ENCODE measurements around the gene EPS15. TPM values are rescaled to one million over a fixed set of nuclear protein-coding genes. Genes with fewer than 3 reads are reported as not detected.

The EPS15 gene
- total and polyA plus RNA-seq, 8 donors = 45.6 to 79.0 (median 54.9) TPM

- Histone ChIP-seq H3K27me3 (no peaks in the 10 kb centered on the region), H3K36me3 (peaks cover 0 to 12% of the 10 kb centered on the region in 2 donors), H3K4me1 (peaks cover 0 to 16% of the 10 kb centered on the region in 2 donors), H3K27ac (no peak overlapping the region), H3K9me3 (no peaks in the 10 kb centered on the region), H3K4me3 (no peak overlapping the region)
- DNase-seq (no peak), ATAC-seq (no peak)
- no peak for TF ChIP-seq CTCF (IDR thresholded peaks at IDR 0.05)
- intact Hi-C loops (cut with DNase I) = no loop called here
Observed at GRCh38 chr1:51425955-51426354, 93.1 kb downstream of the EPS15 start.

GRCh38 chr1:51425273-51425672 is 93.8 kb downstream of the EPS15 start:
- no peak for TF ChIP-seq CTCF (IDR thresholded peaks at IDR 0.05)
- intact Hi-C loops (cut with DNase I) = no loop called here
- DNase-seq (no peak), ATAC-seq (no peak)
- Histone ChIP-seq H3K9me3 (no peaks in the 10 kb centered on the region), H3K36me3 (peaks cover 0 to 15% of the 10 kb centered on the region in 2 donors), H3K4me3 (no peak overlapping the region), H3K4me1 (peaks cover 0 to 12% of the 10 kb centered on the region in 2 donors), H3K27me3 (no peaks in the 10 kb centered on the region), H3K27ac (no peak overlapping the region)

GRCh38 chr1:51423073-51423821 is 95.8 kb downstream of the EPS15 start:
- intact Hi-C loops (cut with DNase I) = no loop called here
- H3K27me3 ChIP-seq = no peaks in the 10 kb centered on the region
- peaks cover 0 to 13% of the 10 kb centered on the region in 2 donors for H3K36me3 ChIP-seq
- H3K4me1 ChIP-seq = peaks cover 0 to 3% of the 10 kb centered on the region in 2 donors
- TF ChIP-seq CTCF (IDR thresholded peaks at IDR 0.05) = no peak
- peak in 1 of 4 donors; percentile 20 for DNase-seq
- no peaks in the 10 kb centered on the region for H3K9me3 ChIP-seq
- no peak for ATAC-seq
- H3K27ac ChIP-seq = no peak overlapping the region
- H3K4me3 ChIP-seq = no peak overlapping the region

GRCh38 chr1:51422367-51423072 is 96.5 kb downstream of the EPS15 start:
- no peak for ATAC-seq
- H3K36me3 ChIP-seq = peaks cover 0 to 9% of the 10 kb centered on the region in 2 donors
- intact Hi-C loops (cut with DNase I) = no loop called here
- H3K27me3 ChIP-seq = no peaks in the 10 kb centered on the region
- no peak for TF ChIP-seq CTCF (IDR thresholded peaks at IDR 0.05)
- DNase-seq = no peak
- no peak overlapping the region for H3K4me3 ChIP-seq
- peaks cover 0 to 3% of the 10 kb centered on the region in 2 donors for H3K4me1 ChIP-seq
- H3K9me3 ChIP-seq = no peaks in the 10 kb centered on the region
- peak overlapping the region in 1 of 2 donors; percentile 6 for H3K27ac ChIP-seq

- ATAC-seq (peak; percentile 65), DNase-seq (peak in 2 of 4 donors; percentile 73 to 80)
- no peak for TF ChIP-seq CTCF (IDR thresholded peaks at IDR 0.05)
- H3K27ac ChIP-seq = peak overlapping the region in 1 of 2 donors; percentile 6
- intact Hi-C loops (cut with DNase I) = no loop called here
- peaks cover 0 to 9% of the 10 kb centered on the region in 2 donors for H3K36me3 ChIP-seq
- no peaks in the 10 kb centered on the region for H3K9me3 ChIP-seq
- H3K27me3 ChIP-seq = no peaks in the 10 kb centered on the region
- peaks cover 0 to 3% of the 10 kb centered on the region in 2 donors for H3K4me1 ChIP-seq
- no peak overlapping the region for H3K4me3 ChIP-seq
Observed at GRCh38 chr1:51421964-51422363, 97.1 kb downstream of the EPS15 start.

Data from left lung (tissue), 10 donors.